ENCODE data around the gene LRRN2. TPM values are rescaled to one million over a fixed set of nuclear protein-coding genes. Genes with fewer than 3 reads are reported as not detected.

Gene LRRN2
- total and polyA plus RNA-seq, 2 of the 8 experiments (the other 6 are each of a cell fraction or from before 2014, with no cell fraction given): 1.8 to 2.3 TPM

DNA sequence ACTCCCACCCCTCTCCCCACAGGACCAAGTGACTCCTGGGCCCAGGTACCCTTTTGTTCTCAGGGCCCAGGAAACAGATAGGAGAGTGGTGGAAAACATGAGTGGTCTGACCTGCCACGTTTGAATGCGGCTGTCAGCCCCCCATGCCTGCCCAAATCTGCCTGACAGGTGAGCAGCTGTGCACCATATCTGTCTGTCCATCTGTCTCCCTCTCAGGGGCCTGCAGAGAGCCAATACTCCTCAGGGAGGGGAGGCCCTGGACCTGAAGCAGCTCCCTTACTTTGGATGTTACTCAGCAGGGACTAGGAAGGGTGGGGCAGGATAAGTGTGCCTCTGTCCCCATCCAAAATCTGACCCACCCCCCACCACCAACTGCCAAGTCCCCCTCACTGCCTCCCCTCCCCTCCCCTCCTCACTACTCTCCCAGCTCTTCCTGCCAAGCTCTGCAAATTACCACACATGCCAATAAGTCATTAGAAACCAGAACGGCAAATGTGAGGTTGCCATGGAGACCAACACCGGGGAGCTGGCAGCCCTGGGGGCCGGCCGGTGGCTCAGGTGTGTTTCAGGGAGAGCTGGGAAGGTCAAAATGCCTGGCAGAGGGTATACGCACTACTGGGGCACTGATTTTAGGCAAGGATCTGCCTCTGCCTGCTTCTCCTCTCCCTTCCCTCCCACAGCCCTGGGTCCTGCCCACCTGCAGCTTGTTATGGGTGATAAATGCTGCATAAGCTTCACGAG is 11.5 kb downstream of the LRRN2 start (continued):
- TF ChIP-seq, protein P1, sequence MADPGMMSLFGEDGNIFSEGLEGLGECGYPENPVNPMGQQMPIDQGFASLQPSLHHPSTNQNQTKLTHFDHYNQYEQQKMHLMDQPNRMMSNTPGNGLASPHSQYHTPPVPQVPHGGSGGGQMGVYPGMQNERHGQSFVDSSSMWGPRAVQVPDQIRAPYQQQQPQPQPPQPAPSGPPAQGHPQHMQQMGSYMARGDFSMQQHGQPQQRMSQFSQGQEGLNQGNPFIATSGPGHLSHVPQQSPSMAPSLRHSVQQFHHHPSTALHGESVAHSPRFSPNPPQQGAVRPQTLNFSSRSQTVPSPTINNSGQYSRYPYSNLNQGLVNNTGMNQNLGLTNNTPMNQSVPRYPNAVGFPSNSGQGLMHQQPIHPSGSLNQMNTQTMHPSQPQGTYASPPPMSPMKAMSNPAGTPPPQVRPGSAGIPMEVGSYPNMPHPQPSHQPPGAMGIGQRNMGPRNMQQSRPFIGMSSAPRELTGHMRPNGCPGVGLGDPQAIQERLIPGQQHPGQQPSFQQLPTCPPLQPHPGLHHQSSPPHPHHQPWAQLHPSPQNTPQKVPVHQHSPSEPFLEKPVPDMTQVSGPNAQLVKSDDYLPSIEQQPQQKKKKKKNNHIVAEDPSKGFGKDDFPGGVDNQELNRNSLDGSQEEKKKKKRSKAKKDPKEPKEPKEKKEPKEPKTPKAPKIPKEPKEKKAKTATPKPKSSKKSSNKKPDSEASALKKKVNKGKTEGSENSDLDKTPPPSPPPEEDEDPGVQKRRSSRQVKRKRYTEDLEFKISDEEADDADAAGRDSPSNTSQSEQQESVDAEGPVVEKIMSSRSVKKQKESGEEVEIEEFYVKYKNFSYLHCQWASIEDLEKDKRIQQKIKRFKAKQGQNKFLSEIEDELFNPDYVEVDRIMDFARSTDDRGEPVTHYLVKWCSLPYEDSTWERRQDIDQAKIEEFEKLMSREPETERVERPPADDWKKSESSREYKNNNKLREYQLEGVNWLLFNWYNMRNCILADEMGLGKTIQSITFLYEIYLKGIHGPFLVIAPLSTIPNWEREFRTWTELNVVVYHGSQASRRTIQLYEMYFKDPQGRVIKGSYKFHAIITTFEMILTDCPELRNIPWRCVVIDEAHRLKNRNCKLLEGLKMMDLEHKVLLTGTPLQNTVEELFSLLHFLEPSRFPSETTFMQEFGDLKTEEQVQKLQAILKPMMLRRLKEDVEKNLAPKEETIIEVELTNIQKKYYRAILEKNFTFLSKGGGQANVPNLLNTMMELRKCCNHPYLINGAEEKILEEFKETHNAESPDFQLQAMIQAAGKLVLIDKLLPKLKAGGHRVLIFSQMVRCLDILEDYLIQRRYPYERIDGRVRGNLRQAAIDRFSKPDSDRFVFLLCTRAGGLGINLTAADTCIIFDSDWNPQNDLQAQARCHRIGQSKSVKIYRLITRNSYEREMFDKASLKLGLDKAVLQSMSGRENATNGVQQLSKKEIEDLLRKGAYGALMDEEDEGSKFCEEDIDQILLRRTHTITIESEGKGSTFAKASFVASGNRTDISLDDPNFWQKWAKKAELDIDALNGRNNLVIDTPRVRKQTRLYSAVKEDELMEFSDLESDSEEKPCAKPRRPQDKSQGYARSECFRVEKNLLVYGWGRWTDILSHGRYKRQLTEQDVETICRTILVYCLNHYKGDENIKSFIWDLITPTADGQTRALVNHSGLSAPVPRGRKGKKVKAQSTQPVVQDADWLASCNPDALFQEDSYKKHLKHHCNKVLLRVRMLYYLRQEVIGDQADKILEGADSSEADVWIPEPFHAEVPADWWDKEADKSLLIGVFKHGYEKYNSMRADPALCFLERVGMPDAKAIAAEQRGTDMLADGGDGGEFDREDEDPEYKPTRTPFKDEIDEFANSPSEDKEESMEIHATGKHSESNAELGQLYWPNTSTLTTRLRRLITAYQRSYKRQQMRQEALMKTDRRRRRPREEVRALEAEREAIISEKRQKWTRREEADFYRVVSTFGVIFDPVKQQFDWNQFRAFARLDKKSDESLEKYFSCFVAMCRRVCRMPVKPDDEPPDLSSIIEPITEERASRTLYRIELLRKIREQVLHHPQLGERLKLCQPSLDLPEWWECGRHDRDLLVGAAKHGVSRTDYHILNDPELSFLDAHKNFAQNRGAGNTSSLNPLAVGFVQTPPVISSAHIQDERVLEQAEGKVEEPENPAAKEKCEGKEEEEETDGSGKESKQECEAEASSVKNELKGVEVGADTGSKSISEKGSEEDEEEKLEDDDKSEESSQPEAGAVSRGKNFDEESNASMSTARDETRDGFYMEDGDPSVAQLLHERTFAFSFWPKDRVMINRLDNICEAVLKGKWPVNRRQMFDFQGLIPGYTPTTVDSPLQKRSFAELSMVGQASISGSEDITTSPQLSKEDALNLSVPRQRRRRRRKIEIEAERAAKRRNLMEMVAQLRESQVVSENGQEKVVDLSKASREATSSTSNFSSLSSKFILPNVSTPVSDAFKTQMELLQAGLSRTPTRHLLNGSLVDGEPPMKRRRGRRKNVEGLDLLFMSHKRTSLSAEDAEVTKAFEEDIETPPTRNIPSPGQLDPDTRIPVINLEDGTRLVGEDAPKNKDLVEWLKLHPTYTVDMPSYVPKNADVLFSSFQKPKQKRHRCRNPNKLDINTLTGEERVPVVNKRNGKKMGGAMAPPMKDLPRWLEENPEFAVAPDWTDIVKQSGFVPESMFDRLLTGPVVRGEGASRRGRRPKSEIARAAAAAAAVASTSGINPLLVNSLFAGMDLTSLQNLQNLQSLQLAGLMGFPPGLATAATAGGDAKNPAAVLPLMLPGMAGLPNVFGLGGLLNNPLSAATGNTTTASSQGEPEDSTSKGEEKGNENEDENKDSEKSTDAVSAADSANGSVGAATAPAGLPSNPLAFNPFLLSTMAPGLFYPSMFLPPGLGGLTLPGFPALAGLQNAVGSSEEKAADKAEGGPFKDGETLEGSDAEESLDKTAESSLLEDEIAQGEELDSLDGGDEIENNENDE (IDR thresholded peaks at IDR 0.05; ENCODE audit: insufficient replicate concordance, low read length): no peak
- no peak for TF ChIP-seq FOSL1 (IDR thresholded peaks at IDR 0.05; ENCODE audit: insufficient read depth, low read depth, low read length)
- no peak for TF ChIP-seq KDM5A (IDR thresholded peaks at IDR 0.05; ENCODE audit: low read length)
- no peak for TF ChIP-seq POU5F1 (IDR thresholded peaks at IDR 0.05; ENCODE audit: low read depth, low read length)
- TF ChIP-seq GABPA (IDR thresholded peaks at IDR 0.05; ENCODE audit: borderline replicate concordance, insufficient read depth, low read length): no peak
- TF ChIP-seq YY1 (IDR thresholded peaks at IDR 0.05; ENCODE audit: low read depth, low read length): no peak
- TF ChIP-seq, protein P2, sequence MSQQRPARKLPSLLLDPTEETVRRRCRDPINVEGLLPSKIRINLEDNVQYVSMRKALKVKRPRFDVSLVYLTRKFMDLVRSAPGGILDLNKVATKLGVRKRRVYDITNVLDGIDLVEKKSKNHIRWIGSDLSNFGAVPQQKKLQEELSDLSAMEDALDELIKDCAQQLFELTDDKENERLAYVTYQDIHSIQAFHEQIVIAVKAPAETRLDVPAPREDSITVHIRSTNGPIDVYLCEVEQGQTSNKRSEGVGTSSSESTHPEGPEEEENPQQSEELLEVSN (IDR thresholded peaks at IDR 0.05): no peak
- no peak for TF ChIP-seq JUND (IDR thresholded peaks at IDR 0.05; ENCODE audit: low read length)
